Activated naive CD8-positive, alpha-beta T cell treated with anti-CD3 and anti-CD28 coated beads for 36 hours (primary cell): ENCODE measurements around the gene MOSMO. TPM values are rescaled to one million over a fixed set of nuclear protein-coding genes. Genes with fewer than 3 reads are reported as not detected.
"Not testable (repeated sequence)": the region's sequence is repeated elsewhere in the genome, so short reads cannot be mapped to it uniquely, and the experiment has no call there.

Experiments used
- DNase-seq: peaks from one replicate; pipeline ENCODE4 v3.0.0; 2021
- H3K27ac Mint-ChIP-seq: one replicate; pipeline ENCODE4 v1.8.0; 2022; ENCODE audit warnings: mild to moderate bottlenecking, moderate library complexity, mixed read lengths
- H3K27me3 Mint-ChIP-seq: one replicate; pipeline ENCODE4 v1.8.0; 2022; ENCODE audit warnings: mild to moderate bottlenecking, mixed read lengths
- H3K36me3 Mint-ChIP-seq: one replicate; pipeline ENCODE4 v1.8.0; 2021; ENCODE audit warnings: mild to moderate bottlenecking, mixed read lengths
- H3K4me1 Mint-ChIP-seq: one replicate; pipeline ENCODE4 v1.8.0; 2021; ENCODE audit warnings: mixed read lengths
- H3K4me3 Mint-ChIP-seq: one replicate; pipeline ENCODE4 v1.8.0; 2022; ENCODE audit warnings: mild to moderate bottlenecking, moderate library complexity, mixed read lengths
- H3K9me3 Mint-ChIP-seq: one replicate; pipeline ENCODE4 v1.8.0; 2022; ENCODE audit warnings: mixed read lengths
- total RNA-seq, 2 experiments: library from RNA; stranded (reverse); gene quantifications; one replicate each; pipeline ENCODE4 v1.2.3, GENCODE V29; 2021

MOSMO gene
- total RNA-seq, 2 experiments from 2014 or later = 5.6 TPM

DNA sequence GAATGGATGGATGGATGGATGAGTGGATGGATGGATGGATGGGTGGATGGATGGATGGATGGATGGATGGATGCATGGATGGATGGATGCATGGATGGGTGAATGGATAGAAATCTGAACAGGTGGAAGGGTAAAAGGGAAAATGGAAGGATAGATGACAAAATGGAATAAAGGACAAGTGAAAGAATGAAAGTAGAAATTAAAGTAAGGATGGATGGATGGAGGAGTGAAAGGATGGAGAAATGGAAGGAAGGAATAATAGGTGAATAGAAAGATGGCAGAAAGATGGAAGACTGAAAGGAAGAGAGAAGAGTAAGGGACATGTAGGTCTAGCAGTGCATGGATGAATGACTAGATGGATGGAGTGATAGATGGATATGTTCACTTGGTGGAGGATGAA lies 114.3 kb downstream of the MOSMO start:
- Mint-ChIP-seq H3K9me3 (no peaks in the 10 kb centered on the region), H3K4me3 (no peak overlapping the region), H3K27ac (no peak overlapping the region), H3K27me3 (no peaks in the 10 kb centered on the region), H3K36me3 (no peaks in the 10 kb centered on the region), H3K4me1 (no peaks in the 10 kb centered on the region)
- no peak for DNase-seq

DNA sequence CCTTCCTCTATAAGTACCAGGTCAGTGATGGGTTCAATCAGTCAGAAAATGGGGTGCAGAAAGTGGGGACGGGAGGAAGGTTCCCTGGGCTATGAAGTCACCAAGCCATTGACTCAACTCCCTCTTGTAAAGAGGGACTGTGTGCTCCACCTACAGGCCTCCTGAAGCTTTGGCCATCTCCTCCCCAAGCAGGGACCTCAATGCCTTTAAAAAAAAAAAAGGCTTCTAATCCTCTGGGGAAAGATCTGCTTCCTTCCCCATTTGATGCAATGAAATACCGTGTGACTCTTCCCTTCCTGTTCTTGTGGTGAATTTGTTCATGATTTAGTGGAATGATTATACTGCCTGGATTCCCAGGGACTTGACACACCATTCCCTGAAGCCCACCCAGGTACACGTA lies 115.2 kb downstream of the MOSMO start:
- no peaks in the 10 kb centered on the region for H3K9me3 Mint-ChIP-seq
- H3K36me3 Mint-ChIP-seq = no peaks in the 10 kb centered on the region
- no peaks in the 10 kb centered on the region for H3K27me3 Mint-ChIP-seq
- no peak for DNase-seq
- H3K27ac Mint-ChIP-seq = no peak overlapping the region
- H3K4me1 Mint-ChIP-seq = no peaks in the 10 kb centered on the region
- H3K4me3 Mint-ChIP-seq = no peak overlapping the region

DNA sequence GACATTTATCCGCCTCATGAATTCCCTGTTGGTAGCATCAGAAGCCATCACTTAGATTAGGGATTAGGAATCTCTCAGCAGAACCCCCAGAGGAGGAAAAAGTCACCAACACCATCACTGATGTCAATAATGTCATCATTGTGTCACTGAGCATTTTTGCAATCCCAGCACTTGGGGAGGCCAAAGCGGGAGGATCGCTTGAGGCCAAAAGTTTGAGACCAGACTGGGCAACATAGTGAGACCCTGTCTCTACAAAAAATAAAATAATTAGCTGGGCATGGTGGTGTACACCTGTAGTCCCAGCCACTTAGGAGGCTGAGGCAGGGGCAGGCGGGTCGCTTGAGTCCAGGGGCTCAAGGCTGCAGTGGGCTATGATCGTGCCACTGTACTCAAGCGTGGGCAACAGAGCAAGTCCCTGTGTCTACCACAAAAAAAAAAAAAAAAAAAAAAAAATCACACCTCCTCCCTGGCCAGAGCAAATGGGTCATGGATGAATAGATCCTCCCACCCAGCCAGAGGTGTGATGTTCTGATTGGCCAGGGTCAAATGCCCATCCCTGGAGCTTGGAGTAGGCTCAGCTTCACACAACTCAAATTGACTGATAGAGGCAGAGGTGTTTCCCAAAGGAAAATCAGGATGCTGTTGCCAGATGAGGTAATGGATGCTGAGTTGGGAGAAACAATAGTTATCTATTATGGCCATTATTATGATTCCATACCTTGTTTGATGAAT lies 116.0 kb downstream of the MOSMO start:
- DNase-seq = no peak
- Mint-ChIP-seq H3K36me3 (no peaks in the 10 kb centered on the region), H3K4me3 (no peak overlapping the region), H3K4me1 (no peaks in the 10 kb centered on the region), H3K27ac (no peak overlapping the region), H3K9me3 (no peaks in the 10 kb centered on the region), H3K27me3 (no peaks in the 10 kb centered on the region)

DNA sequence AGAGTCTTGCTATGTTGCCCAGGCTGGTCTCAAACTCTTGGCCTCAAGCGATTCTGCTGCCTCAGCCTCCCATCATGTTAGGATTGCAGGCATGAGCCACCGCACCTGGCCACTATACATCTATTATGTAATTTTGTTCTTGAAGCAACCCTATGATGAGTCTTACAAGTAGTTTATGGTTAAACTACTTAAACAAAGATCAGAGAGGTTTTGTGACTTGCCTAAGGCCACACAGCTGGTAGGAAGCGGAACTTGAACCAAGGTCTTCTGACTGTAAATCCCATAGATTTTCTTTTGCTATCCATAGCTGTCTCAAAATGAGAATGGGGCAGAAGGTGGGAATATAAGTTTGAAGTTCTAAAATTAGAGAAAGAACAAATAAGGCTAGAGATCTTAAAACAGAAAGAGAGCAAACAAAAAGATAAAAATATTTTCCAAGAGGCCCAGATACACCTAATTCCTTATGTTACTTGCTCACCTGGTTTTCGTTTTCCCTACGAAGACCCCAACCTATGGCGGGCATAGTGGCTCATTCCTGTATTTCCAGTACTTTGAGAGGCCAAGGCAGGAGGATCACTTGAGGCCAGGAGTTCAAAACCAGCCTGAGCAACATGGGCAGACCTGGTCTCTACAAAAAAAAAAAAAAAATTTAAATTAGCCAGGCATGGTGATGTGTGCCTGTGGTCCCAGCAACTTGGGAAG lies 116.8 kb downstream of the MOSMO start:
- Mint-ChIP-seq H3K36me3 (no peaks in the 10 kb centered on the region), H3K27ac (no peak overlapping the region), H3K9me3 (no peaks in the 10 kb centered on the region), H3K4me3 (no peak overlapping the region), H3K27me3 (no peaks in the 10 kb centered on the region), H3K4me1 (no peaks in the 10 kb centered on the region)
- no peak for DNase-seq

DNA sequence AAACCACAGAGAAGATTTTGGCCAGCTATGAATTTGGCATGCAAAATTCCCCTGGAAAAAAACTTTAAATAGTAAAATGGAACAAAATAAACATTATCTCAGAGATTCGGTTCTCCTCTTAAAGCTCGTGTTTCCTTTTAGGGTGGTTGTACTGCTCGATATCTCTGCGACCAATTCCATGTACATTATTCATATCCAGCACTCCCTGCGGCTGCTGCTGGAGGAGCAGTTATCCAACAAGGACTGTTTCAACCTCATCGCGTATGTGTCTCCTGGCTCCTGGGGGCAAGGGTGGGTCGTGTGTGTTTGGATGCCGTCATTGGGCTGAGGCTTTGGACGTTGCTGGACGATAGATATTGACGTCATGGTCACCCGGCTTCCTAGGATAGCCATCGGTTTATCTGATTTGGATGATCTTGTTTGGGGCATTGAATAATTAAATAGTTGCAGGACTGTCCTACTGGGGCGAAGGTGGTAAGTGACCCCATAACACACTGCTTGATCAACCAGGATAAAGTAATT lies 118.2 kb downstream of the MOSMO start:
- Mint-ChIP-seq H3K9me3 (no peaks in the 10 kb centered on the region), H3K27me3 (no peaks in the 10 kb centered on the region), H3K4me3 (no peak overlapping the region), H3K4me1 (no peaks in the 10 kb centered on the region), H3K27ac (no peak overlapping the region), H3K36me3 (no peaks in the 10 kb centered on the region)
- DNase-seq = no peak

DNA sequence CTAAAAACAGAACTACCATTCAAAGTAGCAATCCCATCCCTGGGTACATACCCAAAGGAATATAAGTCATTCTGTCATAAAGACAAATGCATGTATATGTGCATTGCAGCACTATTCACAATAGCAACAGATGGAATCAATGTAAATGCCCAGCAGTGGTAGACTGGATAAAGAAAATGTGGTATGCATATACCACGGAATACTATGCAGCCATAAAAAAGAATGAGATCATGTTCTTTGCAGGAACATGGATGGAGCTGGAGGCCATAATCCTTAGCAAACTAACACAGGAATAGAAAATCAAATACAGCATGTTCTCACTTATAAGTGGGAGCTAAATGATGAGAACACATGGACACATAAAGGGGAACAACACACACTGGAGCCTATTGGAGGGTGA lies 120.6 kb downstream of the MOSMO start:
- not testable (repeated sequence) for H3K9me3 Mint-ChIP-seq, H3K4me3 Mint-ChIP-seq, H3K27me3 Mint-ChIP-seq, DNase-seq, H3K36me3 Mint-ChIP-seq, H3K4me1 Mint-ChIP-seq, H3K27ac Mint-ChIP-seq

DNA sequence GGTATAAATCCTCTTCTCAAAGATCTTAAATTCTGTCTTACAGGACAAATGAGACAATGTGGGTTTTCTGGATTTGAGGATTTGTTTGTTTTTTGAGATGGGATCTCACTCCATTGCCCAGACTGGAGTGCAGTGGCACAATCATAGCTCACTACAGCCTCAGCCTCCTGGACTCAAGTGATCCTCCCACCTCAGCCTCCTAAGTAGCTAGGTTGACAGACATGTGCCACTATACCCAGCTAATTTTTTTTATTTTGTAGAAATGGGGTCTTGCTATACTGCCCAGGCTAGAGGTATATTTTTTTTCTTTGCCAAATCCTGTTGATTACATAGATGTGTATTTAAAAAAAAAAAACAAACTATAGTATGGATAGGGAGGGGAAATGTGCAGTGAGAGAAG lies 122.6 kb downstream of the MOSMO start:
- no peaks in the 10 kb centered on the region for H3K4me1 Mint-ChIP-seq
- no peak for DNase-seq
- no peaks in the 10 kb centered on the region for H3K27me3 Mint-ChIP-seq
- no peak overlapping the region for H3K4me3 Mint-ChIP-seq
- H3K9me3 Mint-ChIP-seq = no peaks in the 10 kb centered on the region
- H3K36me3 Mint-ChIP-seq = no peaks in the 10 kb centered on the region
- no peak overlapping the region for H3K27ac Mint-ChIP-seq

DNA sequence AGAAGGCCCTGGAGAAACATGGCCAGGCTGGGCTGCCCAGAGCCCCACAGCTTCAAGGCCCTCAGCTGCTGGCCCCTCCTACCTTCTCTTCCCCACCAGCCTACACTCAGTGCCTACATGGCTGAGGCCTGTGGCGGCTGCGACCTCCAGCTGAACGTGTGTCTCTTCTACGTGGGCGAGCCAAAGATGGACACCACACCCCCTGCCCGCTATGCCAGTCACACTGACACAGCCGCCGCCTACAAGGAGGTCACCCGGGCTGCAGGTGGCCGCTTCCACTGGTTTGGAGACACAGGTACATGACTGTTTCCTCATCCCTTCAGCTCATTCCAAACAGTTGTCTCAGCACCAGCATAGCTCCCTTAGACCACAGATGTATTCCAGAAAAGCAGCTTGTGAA lies 124.9 kb downstream of the MOSMO start:
- Mint-ChIP-seq H3K4me1 (no peaks in the 10 kb centered on the region), H3K36me3 (no peaks in the 10 kb centered on the region), H3K27me3 (no peaks in the 10 kb centered on the region), H3K27ac (no peak overlapping the region), H3K4me3 (no peak overlapping the region), H3K9me3 (no peaks in the 10 kb centered on the region)
- no peak for DNase-seq

Other genes with a start within 250 kb of the MOSMO start
- gene NPIPB4, start 150.4 kb upstream of the MOSMO start, total RNA-seq = 10 to 100 TPM; 82.4 to 92.7 TPM
- 100 to 1,000 TPM; 291 to 306 TPM for gene UQCRC2, start 54.8 kb upstream of the MOSMO start, total RNA-seq
- not detected for gene PDZD9, start 7.0 kb upstream of the MOSMO start, total RNA-seq
- under 1 TPM in 1 of 2 experiments, not detected in 1; 0.22 TPM for gene VWA3A, start 84.4 kb downstream of the MOSMO start, total RNA-seq
- not detected for gene SDR42E2, start 154.4 kb downstream of the MOSMO start, total RNA-seq
- gene EEF2K, start 198.2 kb downstream of the MOSMO start, total RNA-seq = 10 to 100 TPM; 28.9 to 32.5 TPM